Panc1 (cell line): Measurements from ENCODE around the gene GPR176.

ENCODE experiments used
- CTCF ChIP-seq: fragments of 450-650 bp; IDR thresholded peaks from 2 replicates; pipeline ENCODE4 v1.5.1; 2017; ENCODE audit warnings: mild to moderate bottlenecking
- POLR2AphosphoS5 ChIP-seq: IDR thresholded peaks from 2 replicates; pipeline ENCODE4 v1.6.1; 2012; ENCODE audit warnings: mild to moderate bottlenecking, low read depth, low read length, moderate library complexity

- peak; percentile 72; the same call in 1 of the 2 replicates for TF ChIP-seq CTCF
- no peak for TF ChIP-seq POLR2AphosphoS5
These were observed 163.1 kb downstream of the GPR176 start for GRCh38 chr15:39756806-39757522.
